ENCODE data around the gene JARID2.

DNA sequence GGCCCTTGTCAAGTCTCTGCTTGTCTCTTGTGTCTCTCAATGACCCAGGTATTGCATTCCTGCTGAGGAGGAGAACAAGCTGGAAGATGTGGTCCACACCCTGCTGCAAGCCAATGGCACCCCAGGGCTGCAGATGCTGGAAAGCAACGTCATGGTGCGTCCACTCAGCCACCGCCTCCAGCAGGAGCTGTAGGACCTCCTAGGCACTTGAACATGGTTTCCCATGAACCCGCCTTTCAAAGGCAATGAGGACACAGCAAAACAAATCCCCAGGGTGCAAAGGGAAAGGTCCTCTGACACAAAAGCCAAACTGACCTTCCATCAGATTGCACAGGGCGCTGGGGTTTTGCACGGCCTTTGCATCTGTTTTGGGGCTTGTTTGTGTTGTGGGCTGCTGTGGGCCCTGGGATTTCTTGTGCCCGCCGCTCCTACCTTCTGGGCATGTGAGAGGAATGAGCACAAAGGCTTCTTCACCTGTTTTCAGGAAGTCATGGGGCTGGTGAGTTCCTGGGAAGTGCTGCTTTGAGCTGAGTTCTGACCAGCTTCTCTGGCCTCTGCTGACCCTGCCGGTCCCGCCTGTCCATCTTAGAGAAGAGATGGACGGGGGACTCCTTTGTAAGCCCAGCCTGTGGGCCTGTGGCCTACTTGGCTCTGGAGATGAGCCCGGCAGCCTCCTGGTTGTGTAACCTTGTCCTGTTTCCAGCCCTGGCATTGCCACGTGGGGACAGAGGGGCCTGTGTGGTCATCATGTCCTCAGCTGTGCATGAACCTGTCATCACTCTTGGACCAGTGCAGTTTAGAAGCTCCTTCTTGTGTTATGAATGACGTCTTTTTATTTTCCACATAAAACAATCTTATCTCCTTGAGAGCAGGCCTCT is 265.6 kb downstream of the JARID2 start:
- TF ChIP-seq, protein P1, sequence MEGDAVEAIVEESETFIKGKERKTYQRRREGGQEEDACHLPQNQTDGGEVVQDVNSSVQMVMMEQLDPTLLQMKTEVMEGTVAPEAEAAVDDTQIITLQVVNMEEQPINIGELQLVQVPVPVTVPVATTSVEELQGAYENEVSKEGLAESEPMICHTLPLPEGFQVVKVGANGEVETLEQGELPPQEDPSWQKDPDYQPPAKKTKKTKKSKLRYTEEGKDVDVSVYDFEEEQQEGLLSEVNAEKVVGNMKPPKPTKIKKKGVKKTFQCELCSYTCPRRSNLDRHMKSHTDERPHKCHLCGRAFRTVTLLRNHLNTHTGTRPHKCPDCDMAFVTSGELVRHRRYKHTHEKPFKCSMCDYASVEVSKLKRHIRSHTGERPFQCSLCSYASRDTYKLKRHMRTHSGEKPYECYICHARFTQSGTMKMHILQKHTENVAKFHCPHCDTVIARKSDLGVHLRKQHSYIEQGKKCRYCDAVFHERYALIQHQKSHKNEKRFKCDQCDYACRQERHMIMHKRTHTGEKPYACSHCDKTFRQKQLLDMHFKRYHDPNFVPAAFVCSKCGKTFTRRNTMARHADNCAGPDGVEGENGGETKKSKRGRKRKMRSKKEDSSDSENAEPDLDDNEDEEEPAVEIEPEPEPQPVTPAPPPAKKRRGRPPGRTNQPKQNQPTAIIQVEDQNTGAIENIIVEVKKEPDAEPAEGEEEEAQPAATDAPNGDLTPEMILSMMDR (IDR thresholded peaks at IDR 0.05): no peak
- TF ChIP-seq, protein P2, sequence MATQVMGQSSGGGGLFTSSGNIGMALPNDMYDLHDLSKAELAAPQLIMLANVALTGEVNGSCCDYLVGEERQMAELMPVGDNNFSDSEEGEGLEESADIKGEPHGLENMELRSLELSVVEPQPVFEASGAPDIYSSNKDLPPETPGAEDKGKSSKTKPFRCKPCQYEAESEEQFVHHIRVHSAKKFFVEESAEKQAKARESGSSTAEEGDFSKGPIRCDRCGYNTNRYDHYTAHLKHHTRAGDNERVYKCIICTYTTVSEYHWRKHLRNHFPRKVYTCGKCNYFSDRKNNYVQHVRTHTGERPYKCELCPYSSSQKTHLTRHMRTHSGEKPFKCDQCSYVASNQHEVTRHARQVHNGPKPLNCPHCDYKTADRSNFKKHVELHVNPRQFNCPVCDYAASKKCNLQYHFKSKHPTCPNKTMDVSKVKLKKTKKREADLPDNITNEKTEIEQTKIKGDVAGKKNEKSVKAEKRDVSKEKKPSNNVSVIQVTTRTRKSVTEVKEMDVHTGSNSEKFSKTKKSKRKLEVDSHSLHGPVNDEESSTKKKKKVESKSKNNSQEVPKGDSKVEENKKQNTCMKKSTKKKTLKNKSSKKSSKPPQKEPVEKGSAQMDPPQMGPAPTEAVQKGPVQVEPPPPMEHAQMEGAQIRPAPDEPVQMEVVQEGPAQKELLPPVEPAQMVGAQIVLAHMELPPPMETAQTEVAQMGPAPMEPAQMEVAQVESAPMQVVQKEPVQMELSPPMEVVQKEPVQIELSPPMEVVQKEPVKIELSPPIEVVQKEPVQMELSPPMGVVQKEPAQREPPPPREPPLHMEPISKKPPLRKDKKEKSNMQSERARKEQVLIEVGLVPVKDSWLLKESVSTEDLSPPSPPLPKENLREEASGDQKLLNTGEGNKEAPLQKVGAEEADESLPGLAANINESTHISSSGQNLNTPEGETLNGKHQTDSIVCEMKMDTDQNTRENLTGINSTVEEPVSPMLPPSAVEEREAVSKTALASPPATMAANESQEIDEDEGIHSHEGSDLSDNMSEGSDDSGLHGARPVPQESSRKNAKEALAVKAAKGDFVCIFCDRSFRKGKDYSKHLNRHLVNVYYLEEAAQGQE (IDR thresholded peaks at IDR 0.05; ENCODE audit: insufficient read depth in 1 of 2, low read depth in 2 of 2, low read length in 1 of 2): no peak
- no peak for TF ChIP-seq POLR2AphosphoS5 (IDR thresholded peaks at IDR 0.05; ENCODE audit: low read depth, low read length)
- no peak for TF ChIP-seq SIN3A (IDR thresholded peaks at IDR 0.05; ENCODE audit: borderline replicate concordance, insufficient read depth, low read depth, low read length)
